ENCODE data around the gene ZNF385B. TPM values are rescaled to one million over a fixed set of nuclear protein-coding genes. Genes with fewer than 3 reads are reported as not detected.

Gene ZNF385B
- total and polyA plus RNA-seq, 8 donors = 4.6 to 51.3 (median 6.1) TPM

DNA sequence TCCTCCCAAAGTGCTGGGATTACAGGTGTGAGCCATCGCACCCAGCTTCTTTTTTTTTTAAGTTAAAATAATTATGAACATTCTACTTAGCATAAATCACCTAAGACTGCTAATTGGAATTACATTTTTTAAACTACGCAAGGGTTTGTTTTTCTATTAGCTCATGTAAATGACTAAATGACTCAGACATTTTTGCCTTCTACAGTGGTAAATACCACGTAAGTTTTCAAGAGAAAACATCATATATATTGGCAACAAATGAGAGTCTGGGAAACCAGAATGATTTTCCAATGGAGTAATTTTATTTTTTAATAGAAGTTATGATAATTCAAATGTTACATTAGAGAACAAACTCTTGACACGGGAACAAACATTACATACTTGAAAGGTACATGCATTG, 259.0 kb downstream of the ZNF385B start:
- Histone ChIP-seq H3K27me3 (no peaks in the 10 kb centered on the region), H3K4me1 (no peaks in the 10 kb centered on the region), H3K27ac (peak overlapping the region in 1 of 2 donors; percentile 1), H3K36me3 (no peaks in the 10 kb centered on the region), H3K9me3 (no peaks in the 10 kb centered on the region), H3K4me3 (no peak overlapping the region)
- TF ChIP-seq, protein P1, sequence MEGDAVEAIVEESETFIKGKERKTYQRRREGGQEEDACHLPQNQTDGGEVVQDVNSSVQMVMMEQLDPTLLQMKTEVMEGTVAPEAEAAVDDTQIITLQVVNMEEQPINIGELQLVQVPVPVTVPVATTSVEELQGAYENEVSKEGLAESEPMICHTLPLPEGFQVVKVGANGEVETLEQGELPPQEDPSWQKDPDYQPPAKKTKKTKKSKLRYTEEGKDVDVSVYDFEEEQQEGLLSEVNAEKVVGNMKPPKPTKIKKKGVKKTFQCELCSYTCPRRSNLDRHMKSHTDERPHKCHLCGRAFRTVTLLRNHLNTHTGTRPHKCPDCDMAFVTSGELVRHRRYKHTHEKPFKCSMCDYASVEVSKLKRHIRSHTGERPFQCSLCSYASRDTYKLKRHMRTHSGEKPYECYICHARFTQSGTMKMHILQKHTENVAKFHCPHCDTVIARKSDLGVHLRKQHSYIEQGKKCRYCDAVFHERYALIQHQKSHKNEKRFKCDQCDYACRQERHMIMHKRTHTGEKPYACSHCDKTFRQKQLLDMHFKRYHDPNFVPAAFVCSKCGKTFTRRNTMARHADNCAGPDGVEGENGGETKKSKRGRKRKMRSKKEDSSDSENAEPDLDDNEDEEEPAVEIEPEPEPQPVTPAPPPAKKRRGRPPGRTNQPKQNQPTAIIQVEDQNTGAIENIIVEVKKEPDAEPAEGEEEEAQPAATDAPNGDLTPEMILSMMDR (IDR thresholded peaks at IDR 0.05) = no peak
- ATAC-seq = peak; percentile 18
- no peak for DNase-seq
- intact Hi-C loops (cut with DNase I) = no loop called here

DNA sequence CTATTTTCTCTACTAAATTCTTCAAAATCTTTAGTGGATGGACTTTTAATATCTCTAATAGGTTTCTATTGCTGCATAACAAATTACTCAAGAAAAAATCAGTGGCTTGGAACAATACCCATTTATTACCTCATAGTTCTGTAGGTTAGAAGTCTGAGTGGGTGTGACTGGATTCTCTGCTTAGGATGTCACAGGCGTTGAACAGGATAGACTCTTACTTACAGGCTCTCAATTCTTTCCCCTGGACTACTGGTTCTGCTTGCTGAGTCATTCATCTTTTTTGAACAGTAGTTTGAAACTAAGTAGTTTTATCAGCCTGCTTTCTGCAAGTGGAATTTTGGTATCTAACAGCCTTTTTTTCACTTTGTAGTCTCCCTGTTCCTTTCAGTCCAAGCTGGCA, 265.4 kb downstream of the ZNF385B start:
- DNase-seq (no peak), ATAC-seq (peak; percentile 71)
- Histone ChIP-seq H3K36me3 (no peaks in the 10 kb centered on the region), H3K27ac (no peak overlapping the region), H3K27me3 (no peaks in the 10 kb centered on the region), H3K4me3 (no peak overlapping the region), H3K4me1 (no peaks in the 10 kb centered on the region), H3K9me3 (no peaks in the 10 kb centered on the region)
- intact Hi-C loops (cut with DNase I) = no loop called here
- TF ChIP-seq, protein P1 (IDR thresholded peaks at IDR 0.05) = no peak

DNA sequence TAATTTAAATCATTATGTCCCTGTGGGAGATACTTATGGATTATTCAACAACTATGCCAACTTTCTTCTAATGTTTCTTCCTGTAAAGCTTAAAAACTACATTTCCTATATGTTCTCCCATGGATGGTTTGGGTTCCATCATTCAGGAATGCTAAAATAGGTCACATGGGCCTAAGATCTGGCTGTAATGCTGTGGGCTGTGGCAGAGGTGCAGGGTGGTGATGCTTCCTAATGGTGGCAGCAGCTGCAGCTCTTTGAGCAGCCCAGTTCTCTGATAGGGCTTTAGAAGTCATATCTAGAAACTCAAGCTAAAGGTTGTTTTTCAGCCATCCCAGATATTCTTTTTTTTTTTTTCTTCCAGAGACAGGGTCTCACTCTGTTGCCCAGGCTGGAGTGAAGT, 266.1 kb downstream of the ZNF385B start:
- intact Hi-C loops (cut with DNase I) = no loop called here
- Histone ChIP-seq H3K27ac (no peak overlapping the region), H3K36me3 (no peaks in the 10 kb centered on the region), H3K9me3 (no peaks in the 10 kb centered on the region), H3K4me1 (no peaks in the 10 kb centered on the region), H3K4me3 (no peak overlapping the region), H3K27me3 (no peaks in the 10 kb centered on the region)
- TF ChIP-seq, protein P1 (IDR thresholded peaks at IDR 0.05) = no peak
- DNase-seq = no peak
- peak; percentile 45 for ATAC-seq

DNA sequence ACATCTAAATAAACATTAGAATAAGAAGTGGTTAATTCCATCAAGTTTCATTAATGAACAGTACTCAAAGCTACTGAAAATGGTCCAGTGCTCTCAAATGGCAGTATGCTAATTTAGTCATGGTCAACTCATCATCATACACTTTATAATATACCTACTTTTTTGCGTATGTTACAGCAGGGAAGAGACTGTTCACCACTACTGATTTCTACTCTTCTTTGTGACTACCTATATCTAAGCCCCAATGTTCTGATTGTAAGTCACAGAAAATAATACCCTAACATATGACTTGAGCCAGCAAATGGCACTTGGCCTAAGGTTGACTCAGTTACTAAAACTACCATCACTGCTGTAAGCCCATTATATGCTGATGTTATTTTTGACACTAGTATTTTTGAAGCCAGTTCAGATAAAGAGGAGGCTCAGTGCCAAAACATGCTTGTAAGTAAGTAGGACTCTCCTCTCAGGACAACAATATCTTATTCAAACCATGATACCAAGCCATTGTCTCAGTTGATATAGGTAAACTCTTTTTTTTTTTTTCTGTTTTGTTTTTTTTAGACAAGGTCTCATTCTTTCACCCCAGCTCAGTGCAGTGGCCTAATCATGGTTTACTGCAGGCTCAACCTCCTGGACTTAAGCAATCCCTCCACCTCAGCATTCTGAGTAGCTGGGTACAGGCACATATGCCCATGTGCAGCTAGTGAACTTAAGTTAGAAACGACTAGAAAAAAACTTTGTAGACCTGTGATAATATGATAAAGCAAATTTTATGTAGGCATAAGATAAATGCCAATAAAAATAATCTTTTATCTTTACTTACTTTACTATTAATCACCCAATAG, 266.9 kb downstream of the ZNF385B start:
- no peak for ATAC-seq
- no peaks in the 10 kb centered on the region for H3K36me3 ChIP-seq
- H3K4me3 ChIP-seq = no peak overlapping the region
- H3K9me3 ChIP-seq = no peaks in the 10 kb centered on the region
- DNase-seq = no peak
- H3K27me3 ChIP-seq = no peaks in the 10 kb centered on the region
- H3K27ac ChIP-seq = no peak overlapping the region
- no peaks in the 10 kb centered on the region for H3K4me1 ChIP-seq
- intact Hi-C loops (cut with DNase I) = no loop called here
- TF ChIP-seq, protein P1 (IDR thresholded peaks at IDR 0.05) = no peak

DNA sequence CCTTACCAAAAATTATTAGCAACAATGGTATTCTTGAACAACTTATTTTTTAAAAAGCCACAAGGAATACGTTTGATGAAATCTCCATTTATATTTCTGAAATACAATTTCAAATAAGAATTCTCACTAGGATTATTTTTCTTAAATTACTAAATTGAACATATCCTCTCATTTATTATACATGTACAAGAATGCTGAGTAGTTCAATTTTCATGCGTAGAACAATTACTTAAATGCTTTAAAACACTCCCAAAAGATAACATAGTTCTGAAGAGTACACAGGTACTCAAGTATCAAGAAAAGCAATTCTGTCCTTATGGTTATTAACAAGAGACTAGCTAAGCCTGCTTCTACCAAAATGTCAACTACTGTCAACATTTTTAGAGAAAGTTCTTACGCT, 268.1 kb downstream of the ZNF385B start:
- intact Hi-C loops (cut with DNase I) = no loop called here
- no peak for DNase-seq

More for the DNA sequence above, 268.1 kb downstream of the ZNF385B start:
- Histone ChIP-seq H3K4me1 (no peaks in the 10 kb centered on the region), H3K27ac (no peak overlapping the region), H3K36me3 (no peaks in the 10 kb centered on the region), H3K4me3 (no peak overlapping the region), H3K9me3 (no peaks in the 10 kb centered on the region), H3K27me3 (no peaks in the 10 kb centered on the region)
- ATAC-seq = no peak
- TF ChIP-seq, protein P1 (IDR thresholded peaks at IDR 0.05) = no peak
